ENCODE results near the gene FARP2.

GRCh38 chr2:241538838-241539615, 182.9 kb downstream of the FARP2 start:
- TF ChIP-seq CTCF (conservative IDR thresholded peaks at IDR 0.05; ENCODE audit: low read depth in 2 of 2) (no peak), EZH2phosphoT487 (IDR thresholded peaks at IDR 0.05; ENCODE audit: unreplicated experiment) (no peak), ETS1 (IDR thresholded peaks at IDR 0.05) (no peak), ZNF114 (CRISPR knock-in tag; IDR thresholded peaks at IDR 0.05) (no peak), REST (IDR thresholded peaks at IDR 0.05; ENCODE audit: unreplicated experiment) (no peak), POLR2AphosphoS5 (IDR thresholded peaks at IDR 0.05; ENCODE audit: low read depth) (no peak), EZH2 (IDR thresholded peaks at IDR 0.05; ENCODE audit: low read depth, unreplicated experiment) (no peak), JUNB (IDR thresholded peaks at IDR 0.05; ENCODE audit: unreplicated experiment) (no peak), NANOG (IDR thresholded peaks at IDR 0.05; ENCODE audit: borderline replicate concordance) (no peak)

Measured in GM23338 (cell line).